GM21367 (cell line): ENCODE data around the gene NME4.
A peak's percentile ranks its signal among the peaks of the same experiment; 100 is the strongest.

ENCODE experiments used
- ATAC-seq: cut with Tn5 transposase; IDR thresholded peaks from one replicate; pipeline ENCODE4 v1.9.1; 2021; ENCODE audit not compliant: unreplicated experiment

NME4 gene

GRCh38 chr16:425082-425718, 28.2 kb downstream of the NME4 start, which contains the start of gene RAB11FIP3:
Gene RAB11FIP3, plus strand, starts transcription at chr16:425649. Its CDS starts 358 bp downstream, at chr16:426007.
- ATAC-seq, result peak; percentile 58

- peak; percentile 23 for ATAC-seq
Measured at GRCh38 chr16:425740-426114, 28.7 kb downstream of the NME4 start.

GRCh38 chr16:426115-426905, 29.3 kb downstream of the NME4 start:
- ATAC-seq, result peak; percentile 7

- ATAC-seq, result no peak
Measured at GRCh38 chr16:426906-427249, 29.9 kb downstream of the NME4 start.

GRCh38 chr16:427250-427649, 30.3 kb downstream of the NME4 start:
- ATAC-seq, result no peak

GRCh38 chr16:430904-431303, 33.9 kb downstream of the NME4 start:
- no peak for ATAC-seq

GRCh38 chr16:440627-441026, 43.6 kb downstream of the NME4 start:
- ATAC-seq, result no peak

- no peak for ATAC-seq
Measured at GRCh38 chr16:441447-441846, 44.4 kb downstream of the NME4 start.

- ATAC-seq, result no peak
Measured at GRCh38 chr16:442976-443375, 46.0 kb downstream of the NME4 start.

- ATAC-seq, result no peak
Measured at GRCh38 chr16:444027-444426, 47.0 kb downstream of the NME4 start.

- ATAC-seq, result no peak
Measured at GRCh38 chr16:445566-445965, 48.6 kb downstream of the NME4 start.
